ENCODE measurements around the gene RPS6KC1.

Gene RPS6KC1

GRCh38 chr1:213242883-213243282 is 191.8 kb downstream of the RPS6KC1 start:
- no peak for DNase-seq

DNA sequence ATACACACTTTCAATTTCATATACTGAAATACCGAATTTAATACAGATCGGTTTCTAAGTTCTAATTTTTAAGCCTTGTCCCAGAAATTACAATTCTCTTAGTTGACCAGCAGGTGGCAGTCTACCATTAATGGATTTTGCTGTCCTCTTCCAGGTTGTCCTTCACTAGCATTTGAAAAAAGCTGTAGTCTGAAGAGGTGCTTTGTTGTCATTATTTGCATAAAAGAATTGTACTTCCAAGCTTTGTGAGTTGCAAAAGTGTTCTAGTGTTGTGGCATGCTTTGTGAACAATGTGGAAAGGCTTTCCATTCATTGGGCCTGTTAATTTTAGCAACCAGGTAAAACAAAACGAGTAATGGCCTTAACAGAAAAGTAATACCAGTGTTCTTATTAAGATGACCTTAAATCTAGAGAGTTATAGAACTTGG is 193.6 kb downstream of the RPS6KC1 start:
- peak; percentile 43 for DNase-seq

GRCh38 chr1:213245260-213245910 is 194.3 kb downstream of the RPS6KC1 start:
- no peak for DNase-seq

DNA sequence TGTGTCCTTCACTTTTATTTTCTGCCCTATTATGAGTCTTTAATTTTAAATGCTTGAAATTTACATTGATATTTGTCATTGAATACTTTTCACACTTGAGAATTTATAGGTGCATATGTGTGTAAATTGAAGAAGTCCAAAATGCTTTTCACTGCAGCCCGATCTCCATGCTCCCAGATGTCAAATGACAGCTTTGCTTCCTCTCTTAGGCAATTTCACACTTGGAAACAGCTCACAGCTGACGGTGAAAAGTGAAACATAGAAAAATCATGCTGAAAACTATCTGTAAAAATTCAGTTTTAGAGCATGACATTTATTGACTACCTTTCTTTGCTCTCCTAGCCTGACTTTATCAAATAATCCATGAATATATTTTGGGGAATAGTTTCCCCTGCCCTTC is 196.0 kb downstream of the RPS6KC1 start:
- no peak for DNase-seq

DNA sequence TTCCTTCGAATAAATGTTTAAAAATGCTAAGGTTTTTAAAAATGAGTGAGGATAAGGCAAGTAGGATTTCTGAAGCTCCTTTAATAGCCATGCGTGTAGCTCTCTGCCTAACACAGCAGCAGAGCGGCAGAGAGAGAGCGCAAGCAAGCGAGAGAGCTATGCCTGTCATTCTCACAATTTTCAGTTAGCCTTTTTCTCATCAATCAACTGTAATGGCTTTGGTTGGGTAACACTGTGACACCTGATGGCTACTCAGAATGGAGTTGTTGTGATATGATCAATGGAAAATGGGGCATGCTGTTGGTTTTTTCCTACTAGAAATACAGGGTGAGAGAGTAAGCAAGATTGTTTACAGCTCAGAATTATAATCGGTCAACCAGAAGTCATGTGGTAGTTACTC is 198.4 kb downstream of the RPS6KC1 start:
- no peak for DNase-seq

- no peak for DNase-seq
Observed at GRCh38 chr1:213250041-213250440, 199.0 kb downstream of the RPS6KC1 start.

- DNase-seq, result no peak
Observed at GRCh38 chr1:213250446-213250845, 199.4 kb downstream of the RPS6KC1 start.

DNA sequence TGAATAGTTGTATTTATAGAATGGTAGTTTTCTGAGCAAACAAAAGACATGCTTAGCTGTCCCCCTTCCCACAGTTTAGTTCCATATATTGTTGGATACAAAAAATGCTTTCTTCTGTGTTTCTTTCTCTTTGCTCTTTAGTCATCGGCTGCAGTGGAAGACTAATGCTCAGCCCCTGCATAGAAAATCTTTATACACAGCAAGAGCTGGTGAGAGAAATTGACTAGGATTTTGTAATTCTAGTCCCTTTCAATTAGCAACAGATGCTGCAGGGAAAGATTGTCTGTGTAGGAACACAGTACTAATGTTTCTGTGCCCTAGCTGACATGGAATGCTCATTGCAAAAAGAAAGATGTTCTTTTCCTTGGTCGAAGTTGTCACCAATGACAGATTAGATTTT is 200.9 kb downstream of the RPS6KC1 start:
- no peak for DNase-seq

GRCh38 chr1:213256438-213257087 is 205.5 kb downstream of the RPS6KC1 start:
- DNase-seq, result no peak

GRCh38 chr1:213260311-213261075 is 209.5 kb downstream of the RPS6KC1 start:
- DNase-seq, result no peak

GRCh38 chr1:213264531-213264930 is 213.5 kb downstream of the RPS6KC1 start:
- DNase-seq, result no peak

DNA sequence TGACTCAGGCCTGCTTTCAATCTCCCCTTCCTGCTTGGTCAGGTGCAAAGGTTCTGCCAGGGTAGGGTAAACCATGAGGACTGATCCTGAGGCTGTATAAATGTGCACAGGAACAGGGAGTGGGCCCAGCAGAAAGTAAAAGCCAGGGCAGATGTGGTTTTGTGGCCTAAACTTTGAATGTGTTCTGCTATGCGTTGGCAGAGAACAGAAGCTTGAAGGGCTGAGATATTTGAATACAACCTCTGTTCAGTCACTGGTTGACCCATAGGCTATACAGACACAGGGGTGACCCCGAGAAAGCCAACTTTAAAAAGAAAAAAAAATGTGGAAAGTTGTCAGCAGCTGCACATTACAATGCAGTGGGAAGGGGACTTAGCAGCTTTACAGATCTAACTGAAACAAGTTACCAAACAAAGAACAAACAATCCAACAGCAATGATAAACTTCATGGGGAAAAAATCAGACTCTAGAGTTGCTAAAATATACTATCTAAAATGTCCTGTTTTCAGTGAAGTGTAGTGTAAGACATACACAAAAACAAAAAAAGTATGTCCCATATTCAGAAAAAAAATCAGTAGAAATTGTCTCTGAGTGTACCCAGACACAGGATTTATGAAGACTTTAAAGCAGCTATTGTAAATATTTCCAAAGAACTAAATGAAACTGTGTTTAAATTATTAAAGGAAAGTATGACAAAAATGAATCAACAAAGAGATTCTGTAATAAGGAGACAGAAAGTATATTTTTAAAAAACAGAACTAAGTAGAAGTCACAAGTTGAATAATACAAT is 216.1 kb downstream of the RPS6KC1 start:
- no peak for DNase-seq

DNA sequence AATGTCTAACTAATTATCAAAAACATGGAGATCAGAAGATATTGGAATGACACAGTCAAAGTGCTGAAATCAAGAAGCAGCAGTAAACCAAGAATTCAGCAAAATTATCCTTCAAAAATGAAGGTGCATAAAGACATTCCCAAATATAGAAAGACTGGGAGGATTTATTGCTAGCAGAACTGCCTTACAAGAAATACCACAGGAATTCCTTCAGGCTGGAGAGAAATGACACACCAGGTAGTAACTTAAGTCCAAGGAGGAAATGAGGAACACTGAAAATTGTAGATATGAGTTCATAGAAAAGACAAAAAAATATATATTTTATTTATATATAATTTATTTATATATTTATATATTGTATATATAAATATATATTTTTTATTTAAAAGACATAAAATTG is 217.2 kb downstream of the RPS6KC1 start:
- no peak for DNase-seq

DNA sequence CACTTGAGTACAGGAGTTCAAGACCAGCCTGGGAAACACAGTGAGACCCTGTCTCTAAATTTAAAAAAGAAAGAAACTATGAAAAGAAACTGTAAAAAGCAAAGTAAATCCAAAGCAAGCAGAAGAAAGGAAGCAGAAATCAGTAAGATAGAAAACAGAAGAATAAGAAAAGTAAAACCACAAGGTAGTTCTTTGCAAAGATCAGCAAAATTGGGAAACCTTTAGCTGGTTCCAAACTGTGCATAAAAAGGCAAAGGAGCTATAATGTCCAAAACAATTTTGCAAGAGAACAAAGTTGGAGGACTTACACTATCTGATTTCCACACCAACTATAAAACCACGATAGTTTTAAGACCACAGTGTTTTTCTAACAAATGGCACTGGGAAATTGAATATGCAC is 218.8 kb downstream of the RPS6KC1 start:
- DNase-seq, result no peak

DNA sequence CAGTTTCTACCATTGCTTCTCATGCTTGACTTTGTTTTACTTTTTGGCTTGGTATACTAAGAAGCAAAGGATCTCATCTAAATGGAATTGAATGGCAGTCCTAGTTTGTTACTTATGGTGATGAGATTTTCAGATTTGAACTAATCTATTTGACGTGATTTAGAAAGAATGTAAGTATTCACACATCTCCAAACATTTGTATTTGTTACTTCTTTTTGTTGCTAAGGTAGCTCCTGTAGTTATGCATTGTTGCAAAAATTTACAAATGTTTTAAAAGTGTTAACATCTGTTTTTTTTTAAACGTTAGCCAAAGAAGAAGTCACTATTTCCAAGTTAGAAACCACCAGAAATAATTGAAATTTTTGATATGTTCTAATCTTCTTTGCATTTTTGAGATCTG is 222.5 kb downstream of the RPS6KC1 start:
- no peak for DNase-seq

DNA sequence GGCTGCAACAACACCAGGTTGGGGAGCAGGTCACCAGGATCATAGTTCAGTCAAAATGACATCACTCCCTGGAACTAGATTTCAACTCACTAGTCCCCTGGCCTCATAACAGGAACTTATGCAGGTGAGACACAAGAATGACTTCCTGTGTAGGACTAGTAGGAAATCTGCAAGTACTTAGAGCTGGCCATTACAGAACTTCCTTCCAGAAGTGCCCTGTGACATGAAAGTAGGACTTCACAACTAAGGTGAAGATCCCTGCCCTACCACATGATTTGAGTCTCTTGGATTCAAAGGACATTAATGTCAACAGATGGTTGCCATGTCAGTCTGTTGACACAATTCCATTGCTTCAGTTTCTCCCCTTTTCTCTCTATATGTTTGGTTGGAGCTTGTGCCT is 223.1 kb downstream of the RPS6KC1 start:
- DNase-seq, result no peak

GRCh38 chr1:213275293-213275692 is 224.3 kb downstream of the RPS6KC1 start:
- DNase-seq, result no peak

GRCh38 chr1:213276236-213276635 is 225.2 kb downstream of the RPS6KC1 start:
- no peak for DNase-seq

GRCh38 chr1:213277036-213277435 is 226.0 kb downstream of the RPS6KC1 start:
- DNase-seq, result no peak

- DNase-seq, result no peak
Observed at GRCh38 chr1:213279410-213279809, 228.4 kb downstream of the RPS6KC1 start.

GRCh38 chr1:213281640-213282301 is 230.7 kb downstream of the RPS6KC1 start:
- no peak for DNase-seq

DNA sequence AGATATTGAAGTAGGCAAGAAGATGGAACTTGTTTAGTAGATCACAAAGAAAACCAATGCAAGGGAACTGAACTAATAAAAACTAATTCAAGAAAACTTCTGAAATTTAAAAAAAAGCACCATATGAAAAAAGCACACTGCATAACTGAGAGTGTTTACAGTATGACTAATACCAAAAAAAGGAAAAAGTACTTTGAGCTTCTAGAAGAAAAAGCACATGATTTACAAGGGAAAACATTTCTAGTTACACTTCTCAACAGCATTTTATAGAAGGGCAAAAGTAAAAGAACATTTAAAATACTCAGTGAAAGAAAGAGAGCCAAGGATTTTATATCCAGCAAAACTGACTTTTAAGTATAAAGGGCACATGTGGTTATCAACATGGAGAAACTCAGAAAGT is 233.6 kb downstream of the RPS6KC1 start:
- no peak for DNase-seq

GRCh38 chr1:213286235-213286634 is 235.2 kb downstream of the RPS6KC1 start:
- DNase-seq, result no peak
